ENCODE data around the gene UBE2D2.
"Not testable (repeated sequence)": the region's sequence is repeated elsewhere in the genome, so short reads cannot be mapped to it uniquely, and the experiment has no call there.

The UBE2D2 gene

DNA sequence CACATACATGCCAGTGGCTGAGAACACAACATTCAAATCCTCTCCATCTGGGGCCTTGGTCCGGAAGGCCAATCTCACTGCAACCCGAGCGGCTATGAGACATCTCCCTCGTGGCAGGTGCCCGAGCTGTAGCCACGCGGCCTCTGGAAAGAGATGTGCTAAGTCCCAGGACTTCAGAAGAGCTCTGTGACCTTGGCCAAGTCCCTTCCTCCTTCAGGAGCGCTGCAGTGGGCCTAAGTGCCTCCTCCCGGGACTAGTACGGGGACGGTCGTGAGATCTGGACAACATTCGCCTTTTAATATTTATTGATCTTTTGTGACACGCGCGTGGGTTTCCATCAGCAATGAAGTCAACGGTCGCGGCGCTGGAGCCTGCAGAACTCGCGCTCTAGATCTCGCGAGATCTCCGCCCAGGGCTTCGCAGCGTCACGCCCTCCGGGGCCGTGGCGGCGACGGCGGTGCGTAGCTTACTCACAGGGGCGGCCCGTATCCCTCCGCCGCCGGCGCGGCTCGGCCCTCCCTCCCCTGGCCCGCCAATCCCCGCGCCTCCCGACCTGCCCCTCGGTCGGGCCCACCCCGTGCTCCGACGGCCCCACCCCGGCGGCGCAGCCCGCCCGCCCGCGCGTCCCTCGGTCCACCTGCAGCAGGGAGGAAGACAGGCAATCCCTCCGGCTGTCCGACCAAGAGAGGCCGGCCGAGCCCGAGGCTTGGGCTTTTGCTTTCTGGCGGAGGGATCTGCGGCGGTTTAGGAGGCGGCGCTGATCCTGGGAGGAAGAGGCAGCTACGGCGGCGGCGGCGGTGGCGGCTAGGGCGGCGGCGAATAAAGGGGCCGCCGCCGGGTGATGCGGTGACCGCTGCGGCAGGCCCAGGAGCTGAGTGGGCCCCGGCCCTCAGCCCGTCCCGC, at the start of gene UBE2D2:
TSS of gene UBE2D2 (plus strand) at position 588 of the 903 bp plus-strand sequence. CDS start 453 bp downstream, outside the sequence.
- peak; percentile 92 to 97 for DNase-seq (ENCODE audit: low read depth in 2 of 2)

DNA sequence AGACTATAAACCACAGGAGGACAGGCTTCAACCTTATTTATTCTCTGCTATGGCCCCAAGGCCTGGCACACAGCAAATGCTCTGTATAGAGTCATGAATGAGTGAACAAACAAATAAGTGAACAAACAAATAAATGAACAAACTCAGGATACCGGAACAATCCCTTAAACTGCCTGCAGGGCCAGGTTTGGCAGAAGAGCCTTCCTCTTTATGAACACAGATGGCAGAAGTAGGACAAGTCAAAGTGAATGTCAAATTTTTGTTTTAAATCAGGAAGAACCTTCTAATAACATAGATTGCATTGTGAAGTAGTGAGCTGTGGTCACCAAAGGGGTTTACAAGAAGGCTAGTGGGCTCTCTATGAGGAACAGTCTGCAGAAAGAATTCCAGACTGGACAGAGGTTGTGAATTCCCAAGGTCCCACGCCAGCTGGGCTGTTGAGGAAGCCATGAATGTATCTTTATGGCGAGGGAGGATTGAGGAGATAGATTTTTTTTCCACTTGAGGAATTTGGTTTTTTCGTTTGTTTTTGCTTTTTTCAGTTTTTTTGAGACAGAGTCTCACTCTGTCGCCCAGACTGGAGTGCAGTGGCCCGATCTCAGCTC, 48.3 kb upstream of the UBE2D2 start:
- no peak for DNase-seq (ENCODE audit: low read depth in 2 of 2)

DNA sequence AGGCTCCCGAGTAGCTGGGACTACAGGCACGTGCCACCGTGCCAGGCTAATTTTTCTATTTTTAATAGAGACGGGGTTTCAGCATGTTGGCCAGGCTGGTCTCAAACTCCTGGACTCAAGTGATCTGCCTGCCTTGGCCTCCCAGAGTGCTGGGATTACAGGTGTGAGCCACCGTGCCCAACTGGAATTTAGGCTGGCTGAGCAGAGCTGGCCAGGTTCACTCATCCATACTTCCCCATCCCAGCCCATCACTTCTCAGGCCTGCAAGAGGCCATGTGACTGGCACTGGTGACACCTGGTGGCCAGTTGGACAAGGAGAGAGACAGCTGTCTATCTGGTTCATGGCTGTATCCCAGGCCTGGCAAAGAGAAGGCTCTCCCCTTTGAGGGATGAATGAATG, 47.7 kb upstream of the UBE2D2 start:
- peak; percentile 68 to 72 for DNase-seq (ENCODE audit: low read depth in 2 of 2)

DNA sequence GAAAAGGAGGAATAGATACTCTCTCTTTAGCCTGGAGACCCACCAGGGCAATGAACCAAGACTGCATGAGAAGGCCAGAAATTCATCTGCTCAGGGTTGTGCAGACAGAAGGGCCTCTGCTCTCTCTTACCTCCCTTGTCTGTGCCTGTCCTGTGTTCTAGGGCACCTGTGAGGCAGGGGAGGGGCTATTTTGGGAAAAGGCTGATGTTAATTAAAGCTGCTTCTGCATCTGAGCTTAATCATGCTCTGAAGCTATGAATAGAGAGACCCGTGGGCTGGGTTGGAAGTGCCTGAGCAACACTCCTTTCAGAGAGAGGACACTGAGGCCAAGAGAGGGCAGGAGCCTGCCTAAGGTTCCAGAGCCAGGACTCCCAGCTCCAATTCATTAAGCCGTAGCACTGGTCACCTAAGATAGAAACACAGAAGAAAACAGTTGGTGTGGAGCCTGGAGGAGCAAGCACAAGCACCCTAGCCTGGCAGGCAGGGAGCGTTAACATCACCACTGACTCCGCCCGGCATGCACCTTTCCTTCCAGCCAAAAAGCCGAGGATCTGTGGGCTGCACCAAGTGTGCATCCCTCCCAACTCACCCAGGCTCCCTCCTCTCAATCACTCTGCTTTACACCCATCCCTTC, 47.2 kb upstream of the UBE2D2 start:
- DNase-seq (ENCODE audit: low read depth in 2 of 2), result no peak

DNA sequence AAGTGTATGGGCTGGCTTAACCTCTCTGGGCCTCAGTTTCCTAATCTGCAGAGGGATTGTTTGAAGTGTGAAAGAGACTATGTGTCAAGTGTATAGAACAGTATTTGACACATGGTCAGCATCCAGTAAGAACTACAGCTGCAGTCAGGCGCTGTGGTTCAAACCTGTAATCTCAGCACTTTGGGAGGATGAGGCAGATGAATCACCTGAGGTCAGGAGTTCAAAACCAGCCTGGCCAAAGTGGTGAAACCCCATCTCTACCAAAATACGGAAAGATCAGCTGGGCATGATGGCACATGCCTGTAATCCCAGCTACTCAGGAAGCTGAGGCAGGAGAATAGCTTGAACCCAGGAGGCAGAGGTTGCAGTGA, 46.7 kb upstream of the UBE2D2 start:
- no peak for DNase-seq (ENCODE audit: low read depth in 2 of 2)

DNA sequence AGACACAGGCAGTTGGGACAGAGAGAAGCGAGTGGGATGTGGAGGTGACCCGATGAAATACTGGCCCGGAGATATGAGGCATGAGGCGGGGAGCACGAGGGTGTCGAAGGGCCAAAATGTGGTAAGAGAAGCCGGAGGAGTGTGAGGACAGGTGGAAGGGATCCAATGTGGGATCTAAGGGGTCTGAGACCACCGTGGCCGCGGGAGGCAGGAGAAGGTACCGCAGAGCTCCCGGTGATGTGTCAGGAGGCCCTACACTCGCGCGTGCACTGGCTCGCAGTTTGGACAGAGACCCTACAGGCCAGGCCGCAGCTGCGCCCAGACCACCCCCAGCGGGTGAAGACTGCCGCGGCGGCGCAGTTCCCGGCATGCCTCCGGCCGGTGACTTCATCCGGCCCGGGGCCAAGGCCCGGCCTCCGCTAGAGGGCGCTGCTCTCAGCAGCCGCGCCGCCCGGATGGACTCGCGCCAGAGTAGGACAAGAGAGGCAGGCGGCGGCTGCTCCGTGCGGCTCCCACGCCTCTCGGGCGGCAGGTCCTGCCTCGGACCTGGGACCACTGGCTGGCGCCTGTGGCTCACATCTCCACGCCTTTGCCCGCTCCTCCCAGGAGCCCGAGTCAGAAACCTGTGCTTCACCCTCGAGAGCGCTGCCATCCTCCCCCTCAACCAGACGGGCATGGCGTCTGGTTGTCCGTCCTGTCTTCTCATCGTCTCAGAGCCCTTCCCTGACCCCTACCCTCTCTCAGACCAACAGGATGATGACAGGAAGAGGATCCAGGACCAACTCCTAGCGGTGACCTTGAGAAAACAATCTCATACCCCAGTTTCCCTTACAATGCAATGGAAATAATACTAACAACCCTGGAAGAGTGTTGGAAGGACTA, 43.2 kb upstream of the UBE2D2 start:
- peak; percentile 68 to 76 for DNase-seq (ENCODE audit: low read depth in 2 of 2)

DNA sequence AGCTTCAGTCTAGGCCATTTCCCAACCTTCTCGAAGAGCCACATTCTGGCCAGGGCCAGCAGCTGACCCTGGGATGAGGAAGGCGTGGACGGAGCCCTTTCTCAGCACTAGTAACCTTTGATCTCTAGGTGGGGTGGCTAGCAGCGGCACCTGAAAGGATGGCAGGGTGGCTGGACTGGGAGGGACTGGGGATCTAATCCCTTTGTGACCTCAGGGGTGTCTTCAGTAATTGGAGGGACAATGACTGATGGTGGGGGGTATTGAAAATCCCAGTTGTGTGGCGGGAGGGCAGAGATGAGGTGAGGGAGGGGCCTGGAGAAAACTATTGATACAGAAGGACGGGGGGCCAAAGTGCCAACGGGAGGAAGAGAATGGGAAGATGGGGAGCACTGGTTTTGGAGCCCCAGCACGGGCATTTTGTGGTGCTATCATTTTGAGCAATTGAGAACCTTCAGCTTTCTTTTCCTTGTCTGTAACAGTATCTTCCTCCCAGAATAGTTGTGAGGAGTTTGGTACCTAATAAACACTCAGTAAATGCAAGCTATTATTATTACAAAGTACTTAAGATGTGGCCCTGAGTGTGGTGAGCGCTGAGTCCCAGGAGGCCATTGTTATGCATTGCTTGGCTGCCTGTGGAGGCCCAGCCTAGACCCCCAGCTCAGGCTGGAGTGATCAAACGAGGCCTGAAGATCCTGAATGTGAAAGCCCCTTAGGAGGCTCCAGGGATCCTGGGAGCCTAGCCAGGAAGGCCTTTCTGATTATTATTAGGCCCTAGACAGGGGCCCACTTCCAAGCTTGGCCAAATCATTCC, 37.3 kb upstream of the UBE2D2 start:
- DNase-seq (ENCODE audit: low read depth in 2 of 2), result no peak

DNA sequence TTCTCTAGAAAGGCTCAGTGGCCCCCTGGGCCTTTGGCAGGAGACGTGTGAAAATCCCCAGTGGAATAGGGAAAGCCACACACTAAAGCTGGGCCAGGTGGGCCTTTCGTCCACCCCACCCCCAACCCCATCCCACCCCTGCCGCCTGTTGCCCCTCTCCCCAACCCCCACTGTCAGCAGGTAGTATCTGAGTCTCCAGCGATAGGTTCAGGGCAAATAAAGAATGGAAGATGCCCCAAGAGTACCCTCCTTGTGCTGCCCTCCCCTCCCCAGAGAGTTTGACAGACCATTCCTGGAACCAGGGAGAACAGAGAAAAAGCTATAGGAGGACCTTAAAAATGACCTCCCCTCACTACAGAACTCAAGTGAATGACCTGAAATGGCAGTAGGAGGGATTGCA, 36.7 kb upstream of the UBE2D2 start:
- DNase-seq (ENCODE audit: low read depth in 2 of 2), result no peak

DNA sequence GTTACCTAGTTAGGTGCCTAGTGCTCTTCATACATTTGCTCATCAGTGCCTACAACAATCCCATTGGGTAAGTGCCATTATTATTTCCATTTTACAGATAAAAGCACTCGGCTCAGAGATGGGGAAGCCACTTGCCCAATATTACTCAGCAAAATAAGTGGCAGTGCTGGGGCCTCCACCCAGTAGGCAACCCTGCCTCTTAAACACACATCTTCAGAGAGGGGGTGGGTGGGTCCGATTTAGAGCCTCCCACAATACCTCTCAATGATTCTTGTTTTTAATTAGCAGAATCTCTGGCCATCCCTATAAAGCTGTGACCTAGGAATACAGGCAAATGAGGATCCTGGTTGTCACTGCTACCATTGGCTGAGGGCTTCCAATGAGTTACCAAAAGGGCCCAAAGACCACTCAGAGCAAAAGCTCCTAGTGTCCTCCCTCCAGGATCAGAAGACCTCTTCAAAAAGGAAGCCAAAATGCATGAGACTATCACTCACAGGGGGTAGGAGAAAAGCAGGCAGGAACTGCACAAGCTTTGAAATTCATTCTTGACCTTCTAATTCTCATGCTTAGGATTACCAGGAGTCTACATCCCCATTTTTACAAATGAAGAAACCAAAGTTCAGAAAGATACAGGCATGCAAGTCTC, 36.1 kb upstream of the UBE2D2 start:
- DNase-seq (ENCODE audit: low read depth in 2 of 2), result no peak

DNA sequence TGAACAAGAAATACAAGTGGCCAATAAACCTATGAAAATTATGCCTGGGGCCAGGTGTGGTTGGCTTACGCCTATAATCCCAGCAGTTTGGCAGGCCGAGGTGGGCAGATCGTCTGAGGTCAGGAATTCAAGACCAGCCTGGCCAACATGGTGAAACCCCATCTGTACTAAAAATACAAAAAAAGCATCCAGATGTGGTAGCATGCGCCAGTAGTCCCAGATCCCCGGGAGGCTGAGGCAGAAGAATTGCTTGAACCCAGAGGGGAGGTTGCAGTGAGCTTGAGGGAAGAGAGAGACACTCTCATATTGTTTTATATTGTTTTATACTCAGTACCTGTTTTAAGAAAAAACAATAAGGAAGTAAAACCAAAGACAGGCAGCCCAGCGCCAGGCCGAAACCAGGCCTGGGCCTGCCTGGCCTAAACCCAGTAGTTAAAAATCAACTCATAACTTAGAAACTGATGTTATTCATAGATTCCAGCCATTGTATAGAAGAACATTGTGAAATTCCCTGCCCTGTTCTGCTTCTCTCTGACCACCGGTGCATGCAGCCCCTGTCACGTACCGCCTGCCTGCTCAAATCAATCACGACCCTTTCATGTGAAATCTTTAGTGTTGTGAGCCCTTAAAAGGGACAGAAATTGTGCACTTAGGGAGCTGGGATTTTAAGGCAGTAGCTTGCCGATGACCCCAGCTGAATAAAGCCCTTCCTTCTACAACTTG, 35.4 kb upstream of the UBE2D2 start:
- not testable (repeated sequence) for DNase-seq (ENCODE audit: low read depth in 2 of 2)

DNA sequence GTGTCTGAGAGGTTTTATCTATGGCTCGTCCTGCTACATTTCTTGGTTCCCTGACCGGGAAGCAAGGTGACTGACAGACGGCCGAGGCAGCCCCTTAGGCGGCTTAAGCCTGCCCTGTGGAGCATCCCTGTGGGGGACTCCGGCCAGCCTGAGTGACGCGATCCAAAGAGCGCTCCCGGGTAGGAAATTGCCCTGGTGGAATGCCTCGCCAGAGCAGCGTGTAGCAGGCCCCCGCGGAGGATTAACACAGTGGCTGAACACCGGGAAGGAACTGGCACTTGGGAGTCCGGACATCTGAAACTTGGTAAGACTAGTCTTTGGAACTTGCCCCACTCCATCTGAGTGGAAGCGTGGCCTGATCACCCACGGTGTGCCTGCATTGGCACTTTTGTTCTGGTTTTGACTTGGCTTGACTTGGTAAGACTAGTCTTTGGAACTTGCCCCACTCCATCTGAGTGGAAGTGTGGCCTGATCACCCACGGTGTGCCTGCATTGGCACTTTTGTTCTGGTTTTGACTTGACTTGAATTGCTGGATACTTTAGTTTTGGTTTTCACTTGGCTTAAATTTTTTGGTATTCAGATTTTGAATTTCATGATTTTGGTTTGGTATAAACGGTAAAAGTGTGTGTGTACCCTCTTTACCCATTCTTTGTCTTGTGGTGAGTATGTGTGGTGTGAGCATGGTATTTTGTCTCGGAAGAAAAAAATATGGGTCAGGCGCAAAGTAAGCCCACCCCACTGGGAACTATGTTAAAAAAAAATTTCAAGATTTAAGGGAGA, 34.6 kb upstream of the UBE2D2 start:
- DNase-seq (ENCODE audit: low read depth in 2 of 2), result not testable (repeated sequence)

DNA sequence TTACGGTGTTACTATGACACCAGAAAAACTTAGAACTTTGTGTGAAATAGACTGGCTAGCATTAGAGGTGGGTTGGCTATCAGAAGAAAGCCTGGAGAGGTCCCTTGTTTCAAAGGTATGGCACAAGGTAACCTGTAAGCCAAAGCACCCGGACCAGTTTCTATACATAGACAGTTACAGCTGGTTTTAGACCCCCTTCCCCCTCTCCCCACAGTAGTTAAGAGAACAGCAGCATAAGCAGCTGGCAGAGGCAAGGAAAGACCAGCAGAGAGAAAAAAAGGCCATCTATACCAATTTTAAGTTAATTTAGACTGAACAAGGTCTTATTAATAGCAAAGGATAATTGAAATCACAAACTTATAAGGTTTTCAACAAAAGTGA, 34.1 kb upstream of the UBE2D2 start:
- DNase-seq (ENCODE audit: low read depth in 2 of 2), result not testable (repeated sequence)

DNA sequence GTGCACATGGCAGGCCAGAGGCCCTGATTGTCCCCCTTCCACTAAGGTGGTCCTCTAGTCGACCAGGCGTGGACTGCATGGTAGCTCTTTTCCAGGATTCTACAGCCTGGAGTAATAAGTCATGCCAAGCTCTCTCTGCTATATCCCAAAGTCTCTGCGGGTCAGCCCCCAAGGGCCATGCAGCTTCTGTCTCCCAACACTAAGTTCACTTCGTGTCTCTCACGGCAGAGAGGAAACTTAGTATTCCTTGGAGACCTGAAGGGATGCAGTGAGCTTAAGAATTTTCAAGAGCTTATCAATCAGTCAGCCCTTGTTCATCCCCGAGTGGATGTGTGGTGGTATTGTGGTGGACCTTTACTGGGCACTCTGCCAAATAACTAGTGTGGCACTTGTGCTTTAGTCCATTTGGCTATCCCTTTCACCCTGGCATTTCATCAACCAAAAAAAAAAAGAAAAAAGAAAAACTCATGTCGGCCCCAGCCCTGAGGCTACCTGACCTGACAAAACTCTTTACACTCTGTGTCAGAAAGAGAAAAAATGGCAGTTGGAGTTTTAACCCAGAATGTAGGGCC, 33.2 kb upstream of the UBE2D2 start:
- not testable (repeated sequence) for DNase-seq (ENCODE audit: low read depth in 2 of 2)

DNA sequence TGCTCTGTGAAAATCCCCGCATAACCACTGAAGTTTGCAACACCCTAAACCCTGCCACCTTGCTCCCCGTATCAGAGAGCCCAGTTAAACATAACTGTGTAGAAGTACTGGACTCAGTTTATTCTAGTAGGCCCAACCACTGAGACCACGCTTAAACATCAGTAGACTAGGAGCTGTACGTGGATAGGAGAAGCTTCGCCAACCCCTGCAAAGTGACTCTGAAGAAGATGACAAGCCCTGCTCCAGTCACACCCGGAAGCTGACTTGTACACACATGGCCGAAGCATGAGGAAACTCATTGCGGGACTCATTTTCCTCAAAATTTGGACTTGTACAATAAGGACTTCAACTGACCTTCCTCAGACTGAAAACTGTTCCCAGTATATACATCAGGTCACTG, 32.4 kb upstream of the UBE2D2 start:
- DNase-seq (ENCODE audit: low read depth in 2 of 2), result not testable (repeated sequence)

DNA sequence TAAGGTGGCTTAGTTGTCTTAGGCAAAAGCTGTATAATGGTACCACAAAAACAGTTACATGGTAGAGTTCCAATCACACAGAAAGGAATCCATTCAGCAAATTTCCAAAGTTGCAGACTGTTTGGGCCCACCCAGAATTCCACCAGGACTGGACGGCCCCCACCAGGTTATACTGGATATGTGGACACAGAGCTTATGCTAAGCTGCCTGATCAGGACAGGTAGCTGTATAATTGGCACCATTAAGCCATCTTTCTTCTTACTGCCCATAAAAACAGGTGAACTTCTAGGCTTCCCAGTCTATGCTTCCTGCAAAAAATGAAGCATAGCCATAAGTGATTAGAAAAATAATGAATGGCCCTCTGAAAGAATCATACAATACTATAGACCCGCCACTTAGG, 31.1 kb upstream of the UBE2D2 start:
- DNase-seq (ENCODE audit: low read depth in 2 of 2), result not testable (repeated sequence)

DNA sequence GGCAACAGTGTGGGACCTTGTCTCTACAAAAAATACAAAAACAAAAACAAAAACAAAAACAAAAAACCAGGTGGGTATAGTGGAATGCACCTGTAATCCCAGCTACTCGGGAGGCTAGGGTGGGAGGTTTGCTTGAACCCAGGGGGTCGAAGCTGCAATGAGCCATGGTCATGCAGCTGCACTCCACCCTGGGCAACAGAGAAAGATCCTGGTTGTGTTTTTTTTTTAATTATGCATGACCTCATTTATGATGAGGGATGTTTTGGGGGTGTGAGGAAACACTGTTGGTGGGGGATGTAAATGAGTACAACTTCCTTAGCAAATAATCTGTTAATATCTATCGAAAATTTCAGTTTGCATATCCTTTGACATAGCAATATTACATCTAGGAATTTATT, 29.4 kb upstream of the UBE2D2 start:
- DNase-seq (ENCODE audit: low read depth in 2 of 2), result no peak

DNA sequence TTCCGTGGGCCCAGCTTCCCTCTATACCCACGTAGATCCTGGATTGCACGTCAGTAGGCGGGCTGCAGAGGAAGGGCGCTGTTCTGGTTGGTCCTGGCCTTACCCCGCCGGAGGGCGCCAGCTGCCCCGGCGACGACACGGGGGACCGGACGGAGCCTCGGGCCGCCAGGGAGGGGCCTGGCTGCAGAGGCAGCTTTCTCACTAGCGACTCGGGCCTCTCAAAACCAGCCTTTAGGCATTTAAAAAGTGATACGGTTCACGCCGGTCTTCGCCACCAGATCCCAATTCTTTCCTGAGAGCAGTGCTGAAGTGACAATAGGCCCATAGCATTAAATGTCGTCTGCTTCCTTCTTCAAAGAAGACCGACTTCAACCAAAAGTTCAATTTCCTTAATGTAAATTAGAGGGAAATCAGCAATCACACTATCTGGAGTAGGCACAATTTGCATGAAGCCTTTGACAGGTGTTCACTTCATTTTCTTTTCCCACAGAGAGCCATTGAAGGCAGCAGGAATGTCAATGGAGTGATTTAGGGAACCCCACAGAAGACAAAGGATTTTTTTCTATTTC, 17.6 kb upstream of the UBE2D2 start:
- peak in 1 of 2 donors; percentile 24 for DNase-seq (ENCODE audit: low read depth in 2 of 2)

DNA sequence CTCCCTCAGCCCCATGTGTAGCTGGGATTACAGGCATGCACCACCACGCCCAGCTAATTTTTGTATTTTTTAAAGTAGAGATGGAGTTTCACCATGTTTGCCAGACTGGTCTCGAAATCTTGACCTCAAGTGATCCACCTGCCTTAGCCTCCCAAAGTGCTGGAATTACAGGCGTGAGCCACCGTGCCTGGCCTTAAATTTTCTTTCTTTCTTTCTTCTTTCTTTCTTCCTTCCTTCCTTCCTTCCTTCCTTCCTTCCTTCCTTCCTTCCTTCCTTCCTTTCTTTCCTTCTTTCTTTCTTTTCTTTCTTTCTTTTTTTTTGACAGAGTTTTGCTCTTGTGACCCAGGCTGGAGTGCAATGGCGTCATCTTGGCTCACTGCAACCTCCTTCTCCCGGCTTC, 14.5 kb upstream of the UBE2D2 start:
- DNase-seq (ENCODE audit: low read depth in 2 of 2), result not testable (repeated sequence)
